SU-DHL-6 (cell line): ENCODE results near the gene TRAF3IP3.
"Not testable (repeated sequence)": the region's sequence is repeated elsewhere in the genome, so short reads cannot be mapped to it uniquely, and the experiment has no call there.

Experiments used
- H2AFZ ChIP-seq: fragments of 200-600 bp; sonication (generic); 2 replicates; pipeline ENCODE4 v1.6.1; 2014; ENCODE audit warnings: low read depth, mild to moderate bottlenecking, moderate library complexity, mixed read lengths, antibody characterized with exemption, low read length; ENCODE audit not compliant: severe bottlenecking
- H3F3A ChIP-seq: fragments of 200-600 bp; shearing (Covaris generic); 2 replicates; pipeline ENCODE4 v1.6.0; 2016; ENCODE audit warnings: antibody characterized with exemption, mild to moderate bottlenecking; ENCODE audit not compliant: insufficient read depth
- H3K27ac ChIP-seq: fragments of 200-600 bp; sonication (generic); 2 replicates; pipeline ENCODE4 v1.5.1; 2016; ENCODE audit warnings: low read depth, mild to moderate bottlenecking, low read length, moderate library complexity, mixed read lengths
- H3K27me3 ChIP-seq: fragments of 200-600 bp; sonication (generic), shearing (Covaris generic); 2 replicates; pipeline ENCODE4 v1.6.0; 2014; ENCODE audit warnings: mild to moderate bottlenecking, low read length
- H3K36me3 ChIP-seq: fragments of 200-600 bp; sonication (generic); 2 replicates; pipeline ENCODE4 v1.6.1; 2014; ENCODE audit warnings: mild to moderate bottlenecking, low read length, mixed read lengths
- H3K4me2 ChIP-seq: fragments of 300-600, 200-600 bp; shearing (Covaris generic), sonication (generic); 2 replicates; pipeline ENCODE4 v1.6.0; 2014; ENCODE audit warnings: low read length, low read depth, mild to moderate bottlenecking; ENCODE audit not compliant: poor library complexity, severe bottlenecking
- H3K4me3 ChIP-seq: fragments of 200-600 bp; sonication (generic); 2 replicates; pipeline ENCODE4 v1.5.1; 2014; ENCODE audit warnings: antibody characterized with exemption, low read length, mild to moderate bottlenecking, mixed read lengths; ENCODE audit not compliant: insufficient read depth, poor library complexity, severe bottlenecking
- H3K79me2 ChIP-seq: fragments of 200-600 bp; sonication (generic); 2 replicates; pipeline ENCODE4 v1.6.1; 2014; ENCODE audit warnings: mild to moderate bottlenecking, low read length, moderate library complexity; ENCODE audit not compliant: insufficient read depth
- H3K9ac ChIP-seq: fragments of 200-600 bp; sonication (generic); 2 replicates; pipeline ENCODE4 v1.7.0; 2014; ENCODE audit warnings: mild to moderate bottlenecking, low read length
- H3K9me2 ChIP-seq: fragments of 200-600 bp; sonication (generic); replicated peaks from 2 replicates; pipeline ENCODE4 v1.6.1; 2014; ENCODE audit warnings: low read length; ENCODE audit not compliant: insufficient read depth
- H3K9me3 ChIP-seq: fragments of 200-600 bp; sonication (generic); 2 replicates; pipeline ENCODE4 v1.6.1; 2014; ENCODE audit warnings: low read length, mixed read lengths; ENCODE audit not compliant: insufficient read depth
- H4K20me1 ChIP-seq: fragments of 200-600 bp; sonication (generic); 2 replicates; pipeline ENCODE4 v1.6.1; 2014; ENCODE audit warnings: low read depth, mild to moderate bottlenecking, antibody characterized with exemption, low read length, moderate library complexity, mixed read lengths
- CTCF ChIP-seq: fragments of 200-600 bp; sonication (generic); IDR thresholded peaks from one replicate; pipeline ENCODE4 v1.5.1; 2017; ENCODE audit warnings: antibody characterized with exemption, mild to moderate bottlenecking, low read length, moderate library complexity; ENCODE audit not compliant: insufficient read depth, poor library complexity, severe bottlenecking
- EZH2phosphoT487 ChIP-seq: fragments of 200-600 bp; sonication (generic), shearing (Covaris generic); conservative IDR thresholded peaks from 2 replicates; pipeline ENCODE4 v1.6.1; 2018; ENCODE audit warnings: mild to moderate bottlenecking, antibody characterized with exemption, low read length, moderate library complexity, mixed read lengths

Gene TRAF3IP3

GRCh38 chr1:209791920-209792319 is 36.1 kb downstream of the TRAF3IP3 start:
- H3K79me2 ChIP-seq: no peaks in the 10 kb centered on the region
- no peak overlapping the region for H2AFZ ChIP-seq
- no peaks in the 10 kb centered on the region for H4K20me1 ChIP-seq
- no peak overlapping the region for H3K4me2 ChIP-seq
- H3F3A ChIP-seq: no peaks in the 10 kb centered on the region
- no peaks in the 10 kb centered on the region for H3K27me3 ChIP-seq
- no peak overlapping the region for H3K9ac ChIP-seq
- no peaks in the 10 kb centered on the region for H3K9me3 ChIP-seq
- H3K9me2 ChIP-seq: no peaks in the 10 kb centered on the region
- TF ChIP-seq EZH2phosphoT487: no peak
- no peaks in the 10 kb centered on the region for H3K36me3 ChIP-seq
- no peak overlapping the region for H3K27ac ChIP-seq
- H3K4me3 ChIP-seq: no peak overlapping the region

GRCh38 chr1:209793711-209794110 is 37.9 kb downstream of the TRAF3IP3 start:
- not testable (repeated sequence) for H3K9me2 ChIP-seq, H3F3A ChIP-seq, H2AFZ ChIP-seq, H3K79me2 ChIP-seq, H3K4me3 ChIP-seq, H4K20me1 ChIP-seq, H3K4me2 ChIP-seq, H3K9me3 ChIP-seq, H3K36me3 ChIP-seq, H3K9ac ChIP-seq, H3K27me3 ChIP-seq, H3K27ac ChIP-seq

- H2AFZ ChIP-seq: no peak overlapping the region
- H3K79me2 ChIP-seq: no peaks in the 10 kb centered on the region
- no peaks in the 10 kb centered on the region for H3K27me3 ChIP-seq
- no peaks in the 10 kb centered on the region for H3F3A ChIP-seq
- H3K27ac ChIP-seq: no peak overlapping the region
- no peaks in the 10 kb centered on the region for H3K9me2 ChIP-seq
- no peaks in the 10 kb centered on the region for H3K36me3 ChIP-seq
- no peaks in the 10 kb centered on the region for H3K9me3 ChIP-seq
- no peak overlapping the region for H3K9ac ChIP-seq
- TF ChIP-seq CTCF (no peak), EZH2phosphoT487 (no peak)
- no peak overlapping the region for H3K4me3 ChIP-seq
- H4K20me1 ChIP-seq: no peaks in the 10 kb centered on the region
- no peak overlapping the region for H3K4me2 ChIP-seq
These were observed 42.3 kb downstream of the TRAF3IP3 start for GRCh38 chr1:209797978-209798639.

- Histone ChIP-seq H3K36me3 (no peaks in the 10 kb centered on the region), H3K27ac (no peak overlapping the region), H3K9me2 (no peaks in the 10 kb centered on the region), H3K9ac (no peak overlapping the region), H3F3A (no peaks in the 10 kb centered on the region), H3K27me3 (no peaks in the 10 kb centered on the region), H4K20me1 (no peaks in the 10 kb centered on the region), H3K9me3 (no peaks in the 10 kb centered on the region), H3K79me2 (no peaks in the 10 kb centered on the region), H3K4me3 (no peak overlapping the region), H3K4me2 (no peak overlapping the region), H2AFZ (no peak overlapping the region)
- TF ChIP-seq CTCF: no peak
- no peak for TF ChIP-seq EZH2phosphoT487
These were observed 45.4 kb downstream of the TRAF3IP3 start for GRCh38 chr1:209800984-209801834.
